Measurements from ENCODE around the gene STK10. TPM values are rescaled to one million over a fixed set of nuclear protein-coding genes. Genes with fewer than 3 reads are reported as not detected.

Gene STK10
- total and polyA plus RNA-seq, 9 of the 15 experiments (the other 6 are each of a cell fraction or from before 2014, with no cell fraction given), result 0.30 to 6.7 (median 2.4) TPM

DNA sequence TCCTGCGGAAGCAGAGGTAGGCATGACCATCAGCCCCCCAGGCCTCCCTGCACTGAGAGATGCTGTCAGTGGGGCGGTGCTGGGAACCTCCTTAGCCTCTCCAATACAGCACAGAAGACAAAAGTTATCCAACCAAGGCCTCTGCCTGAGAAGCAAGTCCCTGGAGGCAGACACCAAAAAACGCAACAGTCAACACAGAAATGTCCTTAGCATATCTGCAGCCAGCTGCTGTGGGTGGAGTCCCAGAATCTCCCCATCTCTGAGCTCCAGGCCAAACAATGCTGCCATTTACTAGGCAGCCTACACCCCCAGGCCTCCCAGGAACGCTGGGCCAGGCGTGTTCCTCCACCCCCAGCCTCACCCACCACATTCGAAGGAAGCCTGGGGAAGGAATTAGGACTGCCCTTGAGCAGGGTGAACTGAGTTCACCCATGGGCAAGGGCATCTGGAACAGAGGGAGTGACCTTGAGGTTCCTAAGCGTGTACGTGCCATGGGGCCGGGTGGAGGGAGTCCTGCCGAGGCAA lies 43.7 kb downstream of the STK10 start (continued):
- TF ChIP-seq, protein P1, sequence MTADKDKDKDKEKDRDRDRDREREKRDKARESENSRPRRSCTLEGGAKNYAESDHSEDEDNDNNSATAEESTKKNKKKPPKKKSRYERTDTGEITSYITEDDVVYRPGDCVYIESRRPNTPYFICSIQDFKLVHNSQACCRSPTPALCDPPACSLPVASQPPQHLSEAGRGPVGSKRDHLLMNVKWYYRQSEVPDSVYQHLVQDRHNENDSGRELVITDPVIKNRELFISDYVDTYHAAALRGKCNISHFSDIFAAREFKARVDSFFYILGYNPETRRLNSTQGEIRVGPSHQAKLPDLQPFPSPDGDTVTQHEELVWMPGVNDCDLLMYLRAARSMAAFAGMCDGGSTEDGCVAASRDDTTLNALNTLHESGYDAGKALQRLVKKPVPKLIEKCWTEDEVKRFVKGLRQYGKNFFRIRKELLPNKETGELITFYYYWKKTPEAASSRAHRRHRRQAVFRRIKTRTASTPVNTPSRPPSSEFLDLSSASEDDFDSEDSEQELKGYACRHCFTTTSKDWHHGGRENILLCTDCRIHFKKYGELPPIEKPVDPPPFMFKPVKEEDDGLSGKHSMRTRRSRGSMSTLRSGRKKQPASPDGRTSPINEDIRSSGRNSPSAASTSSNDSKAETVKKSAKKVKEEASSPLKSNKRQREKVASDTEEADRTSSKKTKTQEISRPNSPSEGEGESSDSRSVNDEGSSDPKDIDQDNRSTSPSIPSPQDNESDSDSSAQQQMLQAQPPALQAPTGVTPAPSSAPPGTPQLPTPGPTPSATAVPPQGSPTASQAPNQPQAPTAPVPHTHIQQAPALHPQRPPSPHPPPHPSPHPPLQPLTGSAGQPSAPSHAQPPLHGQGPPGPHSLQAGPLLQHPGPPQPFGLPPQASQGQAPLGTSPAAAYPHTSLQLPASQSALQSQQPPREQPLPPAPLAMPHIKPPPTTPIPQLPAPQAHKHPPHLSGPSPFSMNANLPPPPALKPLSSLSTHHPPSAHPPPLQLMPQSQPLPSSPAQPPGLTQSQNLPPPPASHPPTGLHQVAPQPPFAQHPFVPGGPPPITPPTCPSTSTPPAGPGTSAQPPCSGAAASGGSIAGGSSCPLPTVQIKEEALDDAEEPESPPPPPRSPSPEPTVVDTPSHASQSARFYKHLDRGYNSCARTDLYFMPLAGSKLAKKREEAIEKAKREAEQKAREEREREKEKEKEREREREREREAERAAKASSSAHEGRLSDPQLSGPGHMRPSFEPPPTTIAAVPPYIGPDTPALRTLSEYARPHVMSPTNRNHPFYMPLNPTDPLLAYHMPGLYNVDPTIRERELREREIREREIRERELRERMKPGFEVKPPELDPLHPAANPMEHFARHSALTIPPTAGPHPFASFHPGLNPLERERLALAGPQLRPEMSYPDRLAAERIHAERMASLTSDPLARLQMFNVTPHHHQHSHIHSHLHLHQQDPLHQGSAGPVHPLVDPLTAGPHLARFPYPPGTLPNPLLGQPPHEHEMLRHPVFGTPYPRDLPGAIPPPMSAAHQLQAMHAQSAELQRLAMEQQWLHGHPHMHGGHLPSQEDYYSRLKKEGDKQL (CRISPR knock-in tag; IDR thresholded peaks at IDR 0.05; ENCODE audit: borderline replicate concordance), result no peak
- TF ChIP-seq RFX1 (IDR thresholded peaks at IDR 0.05) (no peak), SRSF9 (IDR thresholded peaks at IDR 0.05; ENCODE audit: borderline replicate concordance, low read depth, low read length) (no peak), ZBTB8A (IDR thresholded peaks at IDR 0.05; ENCODE audit: partially characterized antibody) (no peak), DMBX1 (CRISPR knock-in tag; IDR thresholded peaks at IDR 0.05; ENCODE audit: borderline replicate concordance) (no peak), CBX3 (IDR thresholded peaks at IDR 0.05; ENCODE audit: borderline replicate concordance in 1 of 2, low read length in 2 of 2) (peak in 1 of 2 experiments; percentile 37; a peak in 1 of 3 replicates), HDGF (IDR thresholded peaks at IDR 0.05) (no peak), XRCC4 (IDR thresholded peaks at IDR 0.05; ENCODE audit: extremely low read depth, insufficient read depth, insufficient read length) (no peak), ZNF347 (CRISPR knock-in tag; IDR thresholded peaks at IDR 0.05; ENCODE audit: low read depth) (no peak), ZNF589 (CRISPR knock-in tag; IDR thresholded peaks at IDR 0.05; ENCODE audit: low read depth) (no peak), ZBTB17 (CRISPR knock-in tag; IDR thresholded peaks at IDR 0.05) (no peak)
- TF ChIP-seq, protein P2, sequence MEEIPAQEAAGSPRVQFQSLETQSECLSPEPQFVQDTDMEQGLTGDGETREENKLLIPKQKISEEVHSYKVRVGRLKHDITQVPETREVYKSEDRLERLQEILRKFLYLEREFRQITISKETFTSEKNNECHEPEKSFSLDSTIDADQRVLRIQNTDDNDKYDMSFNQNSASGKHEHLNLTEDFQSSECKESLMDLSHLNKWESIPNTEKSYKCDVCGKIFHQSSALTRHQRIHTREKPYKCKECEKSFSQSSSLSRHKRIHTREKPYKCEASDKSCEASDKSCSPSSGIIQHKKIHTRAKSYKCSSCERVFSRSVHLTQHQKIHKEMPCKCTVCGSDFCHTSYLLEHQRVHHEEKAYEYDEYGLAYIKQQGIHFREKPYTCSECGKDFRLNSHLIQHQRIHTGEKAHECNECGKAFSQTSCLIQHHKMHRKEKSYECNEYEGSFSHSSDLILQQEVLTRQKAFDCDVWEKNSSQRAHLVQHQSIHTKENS (CRISPR knock-in tag; IDR thresholded peaks at IDR 0.05), result no peak
- TF ChIP-seq, protein P3, sequence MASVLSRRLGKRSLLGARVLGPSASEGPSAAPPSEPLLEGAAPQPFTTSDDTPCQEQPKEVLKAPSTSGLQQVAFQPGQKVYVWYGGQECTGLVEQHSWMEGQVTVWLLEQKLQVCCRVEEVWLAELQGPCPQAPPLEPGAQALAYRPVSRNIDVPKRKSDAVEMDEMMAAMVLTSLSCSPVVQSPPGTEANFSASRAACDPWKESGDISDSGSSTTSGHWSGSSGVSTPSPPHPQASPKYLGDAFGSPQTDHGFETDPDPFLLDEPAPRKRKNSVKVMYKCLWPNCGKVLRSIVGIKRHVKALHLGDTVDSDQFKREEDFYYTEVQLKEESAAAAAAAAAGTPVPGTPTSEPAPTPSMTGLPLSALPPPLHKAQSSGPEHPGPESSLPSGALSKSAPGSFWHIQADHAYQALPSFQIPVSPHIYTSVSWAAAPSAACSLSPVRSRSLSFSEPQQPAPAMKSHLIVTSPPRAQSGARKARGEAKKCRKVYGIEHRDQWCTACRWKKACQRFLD (CRISPR knock-in tag; IDR thresholded peaks at IDR 0.05), result no peak
- TF ChIP-seq, protein P4, sequence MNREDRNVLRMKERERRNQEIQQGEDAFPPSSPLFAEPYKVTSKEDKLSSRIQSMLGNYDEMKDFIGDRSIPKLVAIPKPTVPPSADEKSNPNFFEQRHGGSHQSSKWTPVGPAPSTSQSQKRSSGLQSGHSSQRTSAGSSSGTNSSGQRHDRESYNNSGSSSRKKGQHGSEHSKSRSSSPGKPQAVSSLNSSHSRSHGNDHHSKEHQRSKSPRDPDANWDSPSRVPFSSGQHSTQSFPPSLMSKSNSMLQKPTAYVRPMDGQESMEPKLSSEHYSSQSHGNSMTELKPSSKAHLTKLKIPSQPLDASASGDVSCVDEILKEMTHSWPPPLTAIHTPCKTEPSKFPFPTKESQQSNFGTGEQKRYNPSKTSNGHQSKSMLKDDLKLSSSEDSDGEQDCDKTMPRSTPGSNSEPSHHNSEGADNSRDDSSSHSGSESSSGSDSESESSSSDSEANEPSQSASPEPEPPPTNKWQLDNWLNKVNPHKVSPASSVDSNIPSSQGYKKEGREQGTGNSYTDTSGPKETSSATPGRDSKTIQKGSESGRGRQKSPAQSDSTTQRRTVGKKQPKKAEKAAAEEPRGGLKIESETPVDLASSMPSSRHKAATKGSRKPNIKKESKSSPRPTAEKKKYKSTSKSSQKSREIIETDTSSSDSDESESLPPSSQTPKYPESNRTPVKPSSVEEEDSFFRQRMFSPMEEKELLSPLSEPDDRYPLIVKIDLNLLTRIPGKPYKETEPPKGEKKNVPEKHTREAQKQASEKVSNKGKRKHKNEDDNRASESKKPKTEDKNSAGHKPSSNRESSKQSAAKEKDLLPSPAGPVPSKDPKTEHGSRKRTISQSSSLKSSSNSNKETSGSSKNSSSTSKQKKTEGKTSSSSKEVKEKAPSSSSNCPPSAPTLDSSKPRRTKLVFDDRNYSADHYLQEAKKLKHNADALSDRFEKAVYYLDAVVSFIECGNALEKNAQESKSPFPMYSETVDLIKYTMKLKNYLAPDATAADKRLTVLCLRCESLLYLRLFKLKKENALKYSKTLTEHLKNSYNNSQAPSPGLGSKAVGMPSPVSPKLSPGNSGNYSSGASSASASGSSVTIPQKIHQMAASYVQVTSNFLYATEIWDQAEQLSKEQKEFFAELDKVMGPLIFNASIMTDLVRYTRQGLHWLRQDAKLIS (CRISPR knock-in tag; IDR thresholded peaks at IDR 0.05), result no peak
